H1 (cell line): Measurements from ENCODE around the gene ZNF747. TPM values are rescaled to one million over a fixed set of nuclear protein-coding genes. Genes with fewer than 3 reads are reported as not detected.
A peak's percentile ranks its signal among the peaks of the same experiment; 100 is the strongest.

Experiments
- CTCF ChIA-PET: fragments of 300-600 bp; sonication (Branson Sonifier 250); formaldehyde crosslinking; loops from one replicate; lab custom pipeline; 2021; ENCODE audit not compliant: partially characterized antibody; lab: Charles Lee
- POLR2A ChIA-PET: fragments of 300-600 bp; sonication (Branson Sonifier 250); formaldehyde crosslinking; loops from one replicate; lab custom pipeline; 2021; ENCODE audit warnings: inconsistent platforms; ENCODE audit not compliant: partially characterized antibody; lab: Charles Lee
- DNase-seq, 2 experiments: peaks; one replicate each; pipeline versions ENCODE4 v3.0.0 to v3.0.0-alpha.2; 2010 to 2022; ENCODE audit warnings: low spot score in 2 of 2, low read depth in 1 of 2, mixed read lengths in 1 of 2
- FAIRE-seq: peaks from 2 replicates; lab custom pipeline; 2011; peaks lifted over from hg19 to GRCh38; lab: Jason Lieb, UNC
- H2AFZ ChIP-seq: 2 replicates; pipeline ENCODE4 v1.8.1; 2012; ENCODE audit warnings: low read length, inconsistent platforms
- H2AK5ac ChIP-seq: 2 replicates; pipeline ENCODE4 v1.6.1; 2013; ENCODE audit warnings: low read depth, low read length
- H2BK120ac ChIP-seq: replicated peaks from 2 replicates; pipeline ENCODE3; 2013; ENCODE audit warnings: low read depth, low read length, inconsistent platforms
- H2BK12ac ChIP-seq: 2 replicates; pipeline ENCODE4 v1.6.1; 2013; ENCODE audit warnings: low read depth, low read length
- H2BK15ac ChIP-seq: 2 replicates; pipeline ENCODE4 v1.6.1; 2013; ENCODE audit warnings: low read length
- H2BK20ac ChIP-seq: 2 replicates; pipeline ENCODE4 v1.6.1; 2013; ENCODE audit warnings: low read length
- H2BK5ac ChIP-seq: 2 replicates; pipeline ENCODE4 v1.6.1; 2013; ENCODE audit warnings: low read depth, low read length
- H3K14ac ChIP-seq: 2 replicates; pipeline ENCODE4 v1.6.1; 2013; ENCODE audit warnings: inconsistent platforms; ENCODE audit not compliant: insufficient read length
- H3K18ac ChIP-seq: 2 replicates; pipeline ENCODE4 v1.6.1; 2013; ENCODE audit warnings: low read length; ENCODE audit errors: extremely low read depth
- H3K23ac ChIP-seq: 2 replicates; pipeline ENCODE4 v1.6.1; 2013; ENCODE audit warnings: inconsistent platforms; ENCODE audit not compliant: insufficient read length
- H3K23me2 ChIP-seq: 2 replicates; pipeline ENCODE4 v1.6.1; 2013; ENCODE audit warnings: low read depth, low read length
- H3K27ac ChIP-seq: 2 replicates; pipeline ENCODE4 v1.6.1; 2011; ENCODE audit warnings: low read depth, low read length, inconsistent platforms
- H3K27me3 ChIP-seq, 4 experiments: replicated peaks in 1 of 4; 1 replicate in 1 of 4; 2 replicates in 3 of 4; pipeline versions ENCODE4 v1.6.1 to v1.8.1; 2011 to 2013; ENCODE audit warnings: low read length in 3 of 4, mild to moderate bottlenecking in 3 of 4, inconsistent platforms in 2 of 4, mixed read lengths in 2 of 4, moderate library complexity in 1 of 4; ENCODE audit not compliant: control insufficient read depth in 3 of 4, insufficient read depth in 3 of 4; ENCODE audit errors: extremely low read depth in 1 of 4
- H3K36me3 ChIP-seq, 4 experiments: 2 replicates each; pipeline versions ENCODE4 v1.6.1 to v1.8.1; 2011 to 2013; ENCODE audit warnings: mild to moderate bottlenecking in 4 of 4, low read length in 3 of 4, moderate library complexity in 2 of 4, control low read depth in 1 of 4, inconsistent platforms in 1 of 4; ENCODE audit not compliant: insufficient read depth in 4 of 4, control insufficient read depth in 2 of 4
- H3K4ac ChIP-seq: replicated peaks from 2 replicates; pipeline ENCODE3; 2013; ENCODE audit warnings: low read length, low read depth, mixed read lengths, inconsistent platforms; ENCODE audit not compliant: insufficient read length
- H3K4me1 ChIP-seq, 4 experiments: replicated peaks in 1 of 4; 1 replicate in 1 of 4; 2 replicates in 3 of 4; pipeline versions ENCODE4 v1.6.1 to v1.8.1; 2011 to 2013; ENCODE audit warnings: low read length in 3 of 4, inconsistent platforms in 2 of 4, mixed read lengths in 1 of 4; ENCODE audit not compliant: insufficient read depth in 4 of 4, control insufficient read depth in 3 of 4
- H3K4me2 ChIP-seq, 2 experiments: 2 replicates each; pipeline versions ENCODE4 v1.6.1 to v1.8.1; 2011 to 2013; ENCODE audit warnings: low read depth in 2 of 2, low read length in 2 of 2, control low read depth in 1 of 2, inconsistent platforms in 1 of 2, mild to moderate bottlenecking in 1 of 2; ENCODE audit not compliant: insufficient read depth in 1 of 2
- H3K4me3 ChIP-seq, 4 experiments: fragments of 200-600, 300-600 bp in 1 of 4; sonication (generic), shearing (Covaris generic), sonication (Bioruptor Twin) in 1 of 4; 2 replicates each; pipeline versions ENCODE4 v1.5.1 to v1.8.1; 2011 to 2016; ENCODE audit warnings: low read length in 4 of 4, low read depth in 3 of 4, control low read depth in 2 of 4, inconsistent platforms in 2 of 4, mild to moderate bottlenecking in 2 of 4, mixed read lengths in 1 of 4, moderate library complexity in 1 of 4; ENCODE audit not compliant: insufficient read depth in 2 of 4; ENCODE audit errors: extremely low read depth in 1 of 4
- H3K56ac ChIP-seq: replicated peaks from 2 replicates; pipeline ENCODE3; 2013; ENCODE audit warnings: low read depth, mild to moderate bottlenecking, mixed read lengths, low read length, inconsistent platforms; ENCODE audit not compliant: insufficient read length
- H3K79me1 ChIP-seq: 2 replicates; pipeline ENCODE4 v1.6.1; 2013; ENCODE audit warnings: low read depth, low read length, control low read depth
- H3K79me2 ChIP-seq, 2 experiments: 2 replicates each; pipeline versions ENCODE4 v1.6.1 to v1.8.1; 2012 to 2013; ENCODE audit warnings: low read length in 2 of 2, mild to moderate bottlenecking in 2 of 2, inconsistent platforms in 1 of 2; ENCODE audit not compliant: insufficient read depth in 2 of 2, control insufficient read depth in 1 of 2
- H3K9ac ChIP-seq, 4 experiments: replicated peaks in 1 of 4; 1 replicate in 1 of 4; 2 replicates in 3 of 4; pipeline versions ENCODE4 v1.6.1 to v1.8.1; 2011 to 2013; ENCODE audit warnings: low read depth in 3 of 4, low read length in 3 of 4, control low read depth in 2 of 4, mild to moderate bottlenecking in 2 of 4, moderate library complexity in 2 of 4, inconsistent platforms in 1 of 4; ENCODE audit errors: extremely low read depth in 1 of 4
- H3K9me3 ChIP-seq, 2 experiments: 2 replicates each; pipeline versions ENCODE4 v1.6.1 to v1.8.1; 2012 to 2013; ENCODE audit warnings: mild to moderate bottlenecking in 2 of 2, moderate library complexity in 2 of 2, control low read depth in 1 of 2, inconsistent platforms in 1 of 2, low read depth in 1 of 2, low read length in 1 of 2, mixed read lengths in 1 of 2; ENCODE audit not compliant: insufficient read depth in 2 of 2
- H4K20me1 ChIP-seq, 2 experiments: replicated peaks in 1 of 2; 2 replicates each; pipeline versions ENCODE3 to v1.8.1; 2011 to 2013; ENCODE audit warnings: inconsistent platforms in 2 of 2, low read length in 2 of 2, mild to moderate bottlenecking in 1 of 2; ENCODE audit not compliant: insufficient read depth in 2 of 2, control insufficient read depth in 1 of 2
- H4K5ac ChIP-seq: 2 replicates; pipeline ENCODE4 v1.6.1; 2013; ENCODE audit warnings: low read length, low read depth, mixed read lengths, inconsistent platforms; ENCODE audit not compliant: insufficient read length
- H4K8ac ChIP-seq: 2 replicates; pipeline ENCODE4 v1.8.0; 2013; ENCODE audit warnings: mild to moderate bottlenecking, moderate library complexity, low read length, inconsistent platforms; ENCODE audit not compliant: insufficient read depth; ENCODE audit errors: extremely low read depth
- H4K91ac ChIP-seq: replicated peaks from 2 replicates; pipeline ENCODE3; 2013; ENCODE audit warnings: low read length, mixed read lengths, inconsistent platforms; ENCODE audit not compliant: insufficient read length
- BACH1 ChIP-seq: IDR thresholded peaks from 2 replicates; pipeline ENCODE4 v1.6.1; 2012; ENCODE audit warnings: low read length, improper control_type of control experiment
- RAD21 ChIP-seq, 2 experiments: IDR thresholded peaks in 1 of 2; conservative IDR thresholded peaks in 1 of 2; 2 replicates each; pipeline ENCODE4 v1.6.1; 2011; ENCODE audit warnings: low read depth in 2 of 2, low read length in 2 of 2, improper control_type of control experiment in 1 of 2, inconsistent platforms in 1 of 2, mild to moderate bottlenecking in 1 of 2, moderate library complexity in 1 of 2
- RNF2 ChIP-seq: fragments of 200-900, 300-1000 bp; sonication (generic); IDR thresholded peaks from 2 replicates; pipeline ENCODE4 v1.7.1; 2016; ENCODE audit warnings: borderline replicate concordance, low read depth, mild to moderate bottlenecking, antibody characterized with exemption, low read length; ENCODE audit not compliant: poor library complexity, severe bottlenecking; ENCODE audit errors: missing control alignments
- USF2 ChIP-seq: IDR thresholded peaks from 2 replicates; pipeline ENCODE4 v1.6.1; 2011; ENCODE audit warnings: low read length, improper control_type of control experiment
- WGBS, 2 experiments: shearing (Covaris generic) in 1 of 2; methylation state at CpG; one replicate each; pipeline versions ENCODE4 v1.1.6 to v1.1.7; 2013 to 2015; ENCODE audit warnings: low lambda C conversion rate in 2 of 2, mixed read lengths in 2 of 2, inconsistent platforms in 1 of 2, low coverage in 1 of 2, missing lambda C conversion rate in 1 of 2; ENCODE audit not compliant: insufficient replicate concordance in 2 of 2, insufficient coverage in 1 of 2, insufficient read length in 1 of 2; ENCODE audit errors: extremely low coverage in 1 of 2, missing lambda C conversion rate in 1 of 2; 5-methylcytosine and 5-hydroxymethylcytosine counted together
- polyA plus RNA-seq, 7 experiments: library from polyadenylated mRNA; depleted of rRNA in 3 of 7; stranded (reverse) in 5 of 7; unstranded in 2 of 7; fragments of >200 nt in 5 of 7; fragments of 200-250 nt in 2 of 7; gene quantifications; 1 replicate in 5 of 7; 2 replicates in 1 of 7; 4 replicates in 1 of 7; pipeline versions ENCODE4 v1.2.1 to v1.2.3, GENCODE V29; 2011 to 2013; ENCODE audit warnings: missing spikeins in 2 of 7, mixed read lengths in 2 of 7
- total RNA-seq: library from RNA; stranded (reverse); fragmentation: NEBNext Ultra II Directional; extraction: Animal tissue kit (Norgen Biotek cat#: 25700); gene quantifications from 2 replicates; pipeline ENCODE4 v1.2.1, GENCODE V29; 2021

Gene ZNF747
- total and polyA plus RNA-seq, 2 of the 8 experiments (the other 6 are each of a cell fraction or from before 2014, with no cell fraction given), result 9.9 to 10.3 TPM

GRCh38 chr16:30518552-30518951, 16.1 kb downstream of the ZNF747 start:
- H3K56ac ChIP-seq, result no peak overlapping the region
- H4K5ac ChIP-seq, result no peak overlapping the region
- H3K4me3 ChIP-seq, result no peak overlapping the region
- H3K4me1 ChIP-seq, result no peaks in the 10 kb centered on the region
- no peaks in the 10 kb centered on the region for H3K79me2 ChIP-seq
- H2AFZ ChIP-seq, result no peak overlapping the region
- H2BK5ac ChIP-seq, result no peak overlapping the region
- H2BK12ac ChIP-seq, result no peak overlapping the region
- DNase-seq, result no peak
- CTCF ChIA-PET, result interaction anchor here (0.8 to 3.2 kb wide), 9 partner anchors 9 to 97 kb away, joined by 3 to 16 read pairs (median 5); partner anchors contain the start of gene ITGAL
- no peak overlapping the region for H3K23ac ChIP-seq
- no peak for FAIRE-seq
- H3K36me3 ChIP-seq, result no peaks in the 10 kb centered on the region
- no peak overlapping the region for H3K27ac ChIP-seq
- no peak overlapping the region for H2BK20ac ChIP-seq
- POLR2A ChIA-PET, result interaction anchor here (1.0 to 1.5 kb wide), 3 partner anchors 17 to 110 kb away, joined by 3 to 6 read pairs (median 3); partner anchors contain the start of genes ZNF688 and ZNF747
- H3K27me3 ChIP-seq, result no peaks in the 10 kb centered on the region; a peak in 1 of 7 replicates
- H3K9ac ChIP-seq, result no peak overlapping the region
- no peak overlapping the region for H2BK120ac ChIP-seq
- no peak overlapping the region for H4K91ac ChIP-seq
- peak in 1 of 2 experiments; percentile 12; a peak in 1 of 4 replicates for TF ChIP-seq RAD21 (IDR thresholded peaks at IDR 0.05 in 1 of 2, conservative IDR thresholded peaks at IDR 0.05 in 1 of 2; ENCODE audit: low read depth in 2 of 2, low read length in 2 of 2)
- no peak for TF ChIP-seq RNF2
- TF ChIP-seq USF2, result no peak
- TF ChIP-seq BACH1, result no peak
- H3K14ac ChIP-seq, result no peak overlapping the region
- no peak overlapping the region for H3K18ac ChIP-seq
- no peak overlapping the region for H4K8ac ChIP-seq
- no peak overlapping the region for H2AK5ac ChIP-seq
- no peaks in the 10 kb centered on the region for H3K23me2 ChIP-seq
- H3K9me3 ChIP-seq, result no peaks in the 10 kb centered on the region
- WGBS, 2 experiments, result 89% methylated on average over 10 of the region's 10 CpGs; no CpG with 5 or more reads in 1 of the 2 experiments
- H4K20me1 ChIP-seq, result no peaks in the 10 kb centered on the region
- no peak overlapping the region for H2BK15ac ChIP-seq
- no peaks in the 10 kb centered on the region for H3K79me1 ChIP-seq
- H3K4ac ChIP-seq, result no peak overlapping the region
- H3K4me2 ChIP-seq, result no peak overlapping the region
